ENCODE data around the gene RBM39. TPM values are rescaled to one million over a fixed set of nuclear protein-coding genes. Genes with fewer than 3 reads are reported as not detected.
A peak's percentile ranks its signal among the peaks of the same experiment; 100 is the strongest.

Gene RBM39
- total and polyA plus RNA-seq, 2 donors = 449 to 830 TPM

GRCh38 chr20:35673884-35674283, 68.2 kb downstream of the RBM39 start:
- H3K4me3 ChIP-seq (ENCODE audit: low read length in 2 of 2) = no peak overlapping the region
- H3K36me3 ChIP-seq (ENCODE audit: control insufficient read depth in 2 of 2, insufficient read depth in 2 of 2, low read length in 1 of 2) = peaks cover 36 to 40% of the 10 kb centered on the region in 2 donors
- no peak overlapping the region for H3K27ac ChIP-seq (ENCODE audit: low read depth in 1 of 2, low read length in 1 of 2)
- 98% methylated on average over 4 of the region's 4 CpGs for WGBS
- no peaks in the 10 kb centered on the region for H3K9me3 ChIP-seq (ENCODE audit: control insufficient read depth in 2 of 2, insufficient read depth in 1 of 2, low read length in 1 of 2)
- DNase-seq (ENCODE audit: low read depth in 6 of 9, low spot score in 9 of 9) = no peak
- H3K27me3 ChIP-seq (ENCODE audit: control insufficient read depth in 2 of 2, insufficient read depth in 1 of 2, low read length in 1 of 2) = no peaks in the 10 kb centered on the region
- H3K4me1 ChIP-seq (ENCODE audit: control insufficient read depth in 2 of 2, insufficient read depth in 2 of 2, low read length in 2 of 2) = no peaks in the 10 kb centered on the region

- Histone ChIP-seq H3K27me3 (ENCODE audit: control insufficient read depth in 2 of 2, insufficient read depth in 1 of 2, low read length in 1 of 2) (no peaks in the 10 kb centered on the region), H3K36me3 (ENCODE audit: control insufficient read depth in 2 of 2, insufficient read depth in 2 of 2, low read length in 1 of 2) (peaks cover 35 to 38% of the 10 kb centered on the region in 2 donors), H3K27ac (ENCODE audit: low read depth in 1 of 2, low read length in 1 of 2) (no peak overlapping the region), H3K4me3 (ENCODE audit: low read length in 2 of 2) (no peak overlapping the region), H3K9me3 (ENCODE audit: control insufficient read depth in 2 of 2, insufficient read depth in 1 of 2, low read length in 1 of 2) (no peaks in the 10 kb centered on the region), H3K4me1 (ENCODE audit: control insufficient read depth in 2 of 2, insufficient read depth in 2 of 2, low read length in 2 of 2) (peaks cover 0 to 4% of the 10 kb centered on the region in 2 donors)
- WGBS = 90% methylated on average over 1 of the region's 1 CpG
- DNase-seq (ENCODE audit: low read depth in 6 of 9, low spot score in 9 of 9) = no peak
Observed at GRCh38 chr20:35669681-35670080, 72.4 kb downstream of the RBM39 start.

- 99% methylated on average over 5 of the region's 5 CpGs for WGBS
- peaks cover 33 to 35% of the 10 kb centered on the region in 2 donors for H3K36me3 ChIP-seq (ENCODE audit: control insufficient read depth in 2 of 2, insufficient read depth in 2 of 2, low read length in 1 of 2)
- DNase-seq (ENCODE audit: low read depth in 6 of 9, low spot score in 9 of 9) = no peak
Observed at GRCh38 chr20:35669221-35669620, 72.8 kb downstream of the RBM39 start.

GRCh38 chr20:35665949-35666288, 76.1 kb downstream of the RBM39 start:
- Histone ChIP-seq H3K36me3 (ENCODE audit: control insufficient read depth in 2 of 2, insufficient read depth in 2 of 2, low read length in 1 of 2) (peaks cover 11 to 13% of the 10 kb centered on the region in 2 donors), H3K27me3 (ENCODE audit: control insufficient read depth in 2 of 2, insufficient read depth in 1 of 2, low read length in 1 of 2) (no peaks in the 10 kb centered on the region), H3K4me1 (ENCODE audit: control insufficient read depth in 2 of 2, insufficient read depth in 2 of 2, low read length in 2 of 2) (peaks cover 14% of the 10 kb centered on the region in 2 donors), H3K4me3 (ENCODE audit: low read length in 2 of 2) (no peak overlapping the region), H3K27ac (ENCODE audit: low read depth in 1 of 2, low read length in 1 of 2) (no peak overlapping the region), H3K9me3 (ENCODE audit: control insufficient read depth in 2 of 2, insufficient read depth in 1 of 2, low read length in 1 of 2) (no peaks in the 10 kb centered on the region)
- 98% methylated on average over 17 of the region's 17 CpGs for WGBS
- DNase-seq (ENCODE audit: low read depth in 6 of 9, low spot score in 9 of 9) = no peak

More at GRCh38 chr20:35669221-35669620, 72.8 kb downstream of the RBM39 start:
- Histone ChIP-seq H3K27me3 (ENCODE audit: control insufficient read depth in 2 of 2, insufficient read depth in 1 of 2, low read length in 1 of 2) (no peaks in the 10 kb centered on the region), H3K4me3 (ENCODE audit: low read length in 2 of 2) (no peak overlapping the region), H3K27ac (ENCODE audit: low read depth in 1 of 2, low read length in 1 of 2) (no peak overlapping the region), H3K4me1 (ENCODE audit: control insufficient read depth in 2 of 2, insufficient read depth in 2 of 2, low read length in 2 of 2) (peaks cover 0 to 4% of the 10 kb centered on the region in 2 donors), H3K9me3 (ENCODE audit: control insufficient read depth in 2 of 2, insufficient read depth in 1 of 2, low read length in 1 of 2) (no peaks in the 10 kb centered on the region)

GRCh38 chr20:35664466-35665206, 77.4 kb downstream of the RBM39 start, which contains the start of the genes CPNE1 and RBM12:
Gene CPNE1, minus strand, starts transcription at chr20:35664900. Its CDS starts 31,977 bp downstream, at chr20:35632923.
Gene RBM12, minus strand, starts transcription at chr20:35664900. Its CDS starts 9,578 bp downstream, at chr20:35655322.
- Histone ChIP-seq H3K27me3 (ENCODE audit: control insufficient read depth in 2 of 2, insufficient read depth in 1 of 2, low read length in 1 of 2) (no peaks in the 10 kb centered on the region), H3K4me1 (ENCODE audit: control insufficient read depth in 2 of 2, insufficient read depth in 2 of 2, low read length in 2 of 2) (peaks cover 21 to 24% of the 10 kb centered on the region in 2 donors), H3K36me3 (ENCODE audit: control insufficient read depth in 2 of 2, insufficient read depth in 2 of 2, low read length in 1 of 2) (peaks cover 10 to 12% of the 10 kb centered on the region in 2 donors), H3K27ac (ENCODE audit: low read depth in 1 of 2, low read length in 1 of 2) (peak within 1 kb of the TSS; percentile 99), H3K9me3 (ENCODE audit: control insufficient read depth in 2 of 2, insufficient read depth in 1 of 2, low read length in 1 of 2) (no peaks in the 10 kb centered on the region), H3K4me3 (ENCODE audit: low read length in 2 of 2) (peak within 1 kb of the TSS; percentile 91 to 97)
- WGBS = under 1% methylated on average over 61 of the region's 61 CpGs
- DNase-seq (ENCODE audit: low read depth in 6 of 9, low spot score in 9 of 9) = peak; percentile 82 to 96 (median 93)

GRCh38 chr20:35663516-35664465, 78.3 kb downstream of the RBM39 start:
- under 1% methylated on average over 28 of the region's 28 CpGs for WGBS
- peak in 8 of 9 donors; percentile 30 to 86 (median 61) for DNase-seq (ENCODE audit: low read depth in 6 of 9, low spot score in 9 of 9)
- Histone ChIP-seq H3K9me3 (ENCODE audit: control insufficient read depth in 2 of 2, insufficient read depth in 1 of 2, low read length in 1 of 2) (no peaks in the 10 kb centered on the region), H3K27ac (ENCODE audit: low read depth in 1 of 2, low read length in 1 of 2) (peak overlapping the region; percentile 99), H3K4me3 (ENCODE audit: low read length in 2 of 2) (peak overlapping the region; percentile 91 to 97), H3K36me3 (ENCODE audit: control insufficient read depth in 2 of 2, insufficient read depth in 2 of 2, low read length in 1 of 2) (peaks cover 1 to 3% of the 10 kb centered on the region in 2 donors), H3K4me1 (ENCODE audit: control insufficient read depth in 2 of 2, insufficient read depth in 2 of 2, low read length in 2 of 2) (peaks cover 21 to 24% of the 10 kb centered on the region in 2 donors), H3K27me3 (ENCODE audit: control insufficient read depth in 2 of 2, insufficient read depth in 1 of 2, low read length in 1 of 2) (no peaks in the 10 kb centered on the region)

- Histone ChIP-seq H3K4me3 (ENCODE audit: low read length in 2 of 2) (peak overlapping the region in 1 of 2 donors; percentile 5), H3K27ac (ENCODE audit: low read depth in 1 of 2, low read length in 1 of 2) (no peak overlapping the region), H3K9me3 (ENCODE audit: control insufficient read depth in 2 of 2, insufficient read depth in 1 of 2, low read length in 1 of 2) (no peaks in the 10 kb centered on the region), H3K4me1 (ENCODE audit: control insufficient read depth in 2 of 2, insufficient read depth in 2 of 2, low read length in 2 of 2) (peaks cover 24 to 25% of the 10 kb centered on the region in 2 donors), H3K27me3 (ENCODE audit: control insufficient read depth in 2 of 2, insufficient read depth in 1 of 2, low read length in 1 of 2) (no peaks in the 10 kb centered on the region), H3K36me3 (ENCODE audit: control insufficient read depth in 2 of 2, insufficient read depth in 2 of 2, low read length in 1 of 2) (peaks cover 0 to 1% of the 10 kb centered on the region in 2 donors)
- no peak for DNase-seq (ENCODE audit: low read depth in 6 of 9, low spot score in 9 of 9)
- WGBS = 31% methylated on average over 2 of the region's 2 CpGs
Observed at GRCh38 chr20:35662551-35662950, 79.5 kb downstream of the RBM39 start.

GRCh38 chr20:35661908-35662307, 80.2 kb downstream of the RBM39 start:
- Histone ChIP-seq H3K4me3 (ENCODE audit: low read length in 2 of 2) (peak overlapping the region in 1 of 2 donors; percentile 29), H3K36me3 (ENCODE audit: control insufficient read depth in 2 of 2, insufficient read depth in 2 of 2, low read length in 1 of 2) (peaks cover 0 to 7% of the 10 kb centered on the region in 2 donors), H3K9me3 (ENCODE audit: control insufficient read depth in 2 of 2, insufficient read depth in 1 of 2, low read length in 1 of 2) (no peaks in the 10 kb centered on the region), H3K27me3 (ENCODE audit: control insufficient read depth in 2 of 2, insufficient read depth in 1 of 2, low read length in 1 of 2) (no peaks in the 10 kb centered on the region), H3K27ac (ENCODE audit: low read depth in 1 of 2, low read length in 1 of 2) (no peak overlapping the region), H3K4me1 (ENCODE audit: control insufficient read depth in 2 of 2, insufficient read depth in 2 of 2, low read length in 2 of 2) (peaks cover 24 to 28% of the 10 kb centered on the region in 2 donors)
- no peak for DNase-seq (ENCODE audit: low read depth in 6 of 9, low spot score in 9 of 9)
- WGBS = 65% methylated on average over 3 of the region's 3 CpGs

All from thymus (tissue), 11 donors.